SU-DHL-6 (cell line): Measurements from ENCODE around the gene SNED1.

ENCODE experiments used
- EZH2phosphoT487 ChIP-seq: fragments of 200-600 bp; sonication (generic), shearing (Covaris generic); conservative IDR thresholded peaks from 2 replicates; pipeline ENCODE4 v1.6.1; 2018; ENCODE audit warnings: mild to moderate bottlenecking, antibody characterized with exemption, low read length, moderate library complexity, mixed read lengths
- TF ChIP-seq, protein P1 (sequence below): fragments of 200-600 bp; sonication (generic); IDR thresholded peaks from one replicate; pipeline ENCODE4 v1.5.1; 2017; ENCODE audit warnings: antibody characterized with exemption, mild to moderate bottlenecking, low read length, moderate library complexity; ENCODE audit not compliant: insufficient read depth, poor library complexity, severe bottlenecking

DNA sequence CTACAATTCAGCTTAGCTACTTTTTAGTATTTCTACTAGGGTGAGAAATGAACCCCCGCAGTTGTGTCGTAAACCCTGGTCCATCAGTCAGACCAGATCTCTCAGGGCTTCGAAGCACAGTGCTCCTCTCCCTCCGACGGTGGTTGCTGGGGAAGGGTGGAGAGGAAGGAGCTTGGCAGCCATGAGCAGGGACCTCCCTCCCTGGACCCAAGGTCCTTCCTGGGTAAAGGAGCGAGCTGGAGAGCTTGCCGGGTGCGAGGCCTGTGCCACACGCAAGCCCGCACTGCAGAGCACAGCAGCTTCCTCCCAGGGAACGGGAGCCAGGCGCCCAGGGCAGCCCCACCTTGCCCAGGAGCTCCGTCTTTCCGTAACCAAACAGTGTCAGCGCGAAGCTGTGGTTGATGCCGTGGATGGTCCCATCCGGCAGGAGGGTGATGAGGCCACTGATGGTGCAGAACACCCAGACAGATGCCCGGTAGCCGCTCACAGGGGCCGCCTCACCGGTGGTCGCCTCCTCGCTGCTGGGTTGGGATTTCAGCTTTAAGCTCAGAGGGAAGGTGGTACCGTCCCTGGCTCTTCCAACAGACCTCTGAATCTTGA lies 138.3 kb downstream of the SNED1 start:
- TF ChIP-seq, protein P1, sequence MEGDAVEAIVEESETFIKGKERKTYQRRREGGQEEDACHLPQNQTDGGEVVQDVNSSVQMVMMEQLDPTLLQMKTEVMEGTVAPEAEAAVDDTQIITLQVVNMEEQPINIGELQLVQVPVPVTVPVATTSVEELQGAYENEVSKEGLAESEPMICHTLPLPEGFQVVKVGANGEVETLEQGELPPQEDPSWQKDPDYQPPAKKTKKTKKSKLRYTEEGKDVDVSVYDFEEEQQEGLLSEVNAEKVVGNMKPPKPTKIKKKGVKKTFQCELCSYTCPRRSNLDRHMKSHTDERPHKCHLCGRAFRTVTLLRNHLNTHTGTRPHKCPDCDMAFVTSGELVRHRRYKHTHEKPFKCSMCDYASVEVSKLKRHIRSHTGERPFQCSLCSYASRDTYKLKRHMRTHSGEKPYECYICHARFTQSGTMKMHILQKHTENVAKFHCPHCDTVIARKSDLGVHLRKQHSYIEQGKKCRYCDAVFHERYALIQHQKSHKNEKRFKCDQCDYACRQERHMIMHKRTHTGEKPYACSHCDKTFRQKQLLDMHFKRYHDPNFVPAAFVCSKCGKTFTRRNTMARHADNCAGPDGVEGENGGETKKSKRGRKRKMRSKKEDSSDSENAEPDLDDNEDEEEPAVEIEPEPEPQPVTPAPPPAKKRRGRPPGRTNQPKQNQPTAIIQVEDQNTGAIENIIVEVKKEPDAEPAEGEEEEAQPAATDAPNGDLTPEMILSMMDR = no peak
- TF ChIP-seq EZH2phosphoT487 = no peak
